HEK293 (cell line): ENCODE measurements around the gene FGF12.

Source experiments
- CTCF ChIA-PET: fragments of 350-600 bp; formaldehyde crosslinking; extraction: SDS; loops from one replicate; lab custom pipeline; 2021; ENCODE audit warnings: antibody characterized with exemption; lab: Yijun Ruan, JAX
- POLR2A ChIA-PET: fragments of 300-600 bp; formaldehyde crosslinking; extraction: SDS; loops from one replicate; lab custom pipeline; 2020; ENCODE audit warnings: antibody characterized with exemption, inconsistent platforms; lab: Yijun Ruan, JAX
- H3K27ac ChIP-seq: fragments of 200-500 bp; sonication (Bioruptor generic); 2 replicates; pipeline ENCODE4 v1.5.1; 2014; ENCODE audit warnings: low read depth, low read length, control low read depth, inconsistent platforms; ENCODE audit errors: extremely low read depth
- H3K36me3 ChIP-seq, 2 experiments: fragments of 200-500 bp in 1 of 2; sonication (Bioruptor generic) in 1 of 2; 1 replicate in 1 of 2; 2 replicates in 1 of 2; pipeline ENCODE4 v1.5.1; 2014 to 2017; ENCODE audit warnings: inconsistent platforms in 2 of 2, low read length in 2 of 2; ENCODE audit not compliant: control insufficient read depth in 2 of 2, insufficient read depth in 1 of 2
- H3K4me1 ChIP-seq: fragments of 200-500 bp; sonication (Bioruptor generic); 2 replicates; pipeline ENCODE4 v1.5.1; 2014; ENCODE audit warnings: mild to moderate bottlenecking, low read length, inconsistent platforms; ENCODE audit not compliant: control insufficient read depth, insufficient read depth
- H3K4me3 ChIP-seq: 2 replicates; pipeline ENCODE4 v1.5.1; 2011; ENCODE audit warnings: low read depth, mild to moderate bottlenecking, control low read depth, low read length, moderate library complexity
- H3K9me3 ChIP-seq: fragments of 200-500 bp; sonication (Bioruptor generic); 2 replicates; pipeline ENCODE4 v1.5.1; 2014; ENCODE audit warnings: low read depth, low read length, inconsistent platforms; ENCODE audit not compliant: control insufficient read depth, insufficient read depth
- OSR2 ChIP-seq: fragments of 450-650 bp; formaldehyde crosslinking; IDR thresholded peaks from 2 replicates; pipeline ENCODE4 v1.5.1; 2016; ENCODE audit warnings: missing biosample characterization, missing genetic modification characterization
- PATZ1 ChIP-seq: fragments of 450-650 bp; formaldehyde crosslinking; IDR thresholded peaks from 2 replicates; pipeline ENCODE4 v1.5.1; 2016; ENCODE audit warnings: missing biosample characterization, missing genetic modification characterization
- PRDM1 ChIP-seq: fragments of 450-650 bp; formaldehyde crosslinking; IDR thresholded peaks from 2 replicates; pipeline ENCODE4; 2016; ENCODE audit warnings: missing biosample characterization, missing genetic modification characterization
- SP7 ChIP-seq: fragments of 450-650 bp; formaldehyde crosslinking; IDR thresholded peaks from 2 replicates; pipeline ENCODE4 v1.5.1; 2016; ENCODE audit warnings: missing biosample characterization, missing genetic modification characterization
- TRIM28 ChIP-seq: IDR thresholded peaks from 2 replicates; pipeline ENCODE4 v1.6.1; 2011; ENCODE audit warnings: low read length, control low read depth, borderline replicate concordance
- ZBTB20 ChIP-seq: fragments of 450-650 bp; formaldehyde crosslinking; IDR thresholded peaks from 2 replicates; pipeline ENCODE4 v1.5.1; 2016; ENCODE audit warnings: missing biosample characterization, missing genetic modification characterization
- ZBTB6 ChIP-seq: fragments of 450-650 bp; formaldehyde crosslinking; IDR thresholded peaks from 2 replicates; pipeline ENCODE4 v1.5.1; 2017; ENCODE audit warnings: missing biosample characterization, missing genetic modification characterization
- ZFP69B ChIP-seq: fragments of 450-650 bp; formaldehyde crosslinking; IDR thresholded peaks from 2 replicates; pipeline ENCODE4 v1.5.1; 2016; ENCODE audit warnings: missing biosample characterization, missing genetic modification characterization
- ZNF114 ChIP-seq: fragments of 450-650 bp; formaldehyde crosslinking; IDR thresholded peaks from 2 replicates; pipeline ENCODE4 v1.5.0; 2017; ENCODE audit warnings: missing biosample characterization, missing genetic modification characterization
- ZNF26 ChIP-seq: fragments of 450-650 bp; formaldehyde crosslinking; IDR thresholded peaks from 2 replicates; pipeline ENCODE4 v1.5.1; 2016; ENCODE audit warnings: missing biosample characterization, missing genetic modification characterization
- ZNF391 ChIP-seq: fragments of 450-650 bp; formaldehyde crosslinking; IDR thresholded peaks from 2 replicates; pipeline ENCODE4 v1.5.1; 2016; ENCODE audit warnings: low read depth, missing biosample characterization, missing genetic modification characterization, borderline replicate concordance
- ZNF530 ChIP-seq: fragments of 450-650 bp; formaldehyde crosslinking; IDR thresholded peaks from 2 replicates; pipeline ENCODE4 v1.5.1; 2016; ENCODE audit warnings: low read depth, missing biosample characterization, missing genetic modification characterization
- ZNF555 ChIP-seq: fragments of 450-650 bp; formaldehyde crosslinking; conservative IDR thresholded peaks from 2 replicates; pipeline ENCODE4 v1.5.1; 2017; ENCODE audit warnings: missing biosample characterization, mild to moderate bottlenecking, missing genetic modification characterization, inconsistent platforms
- ZNF558 ChIP-seq: fragments of 450-650 bp; formaldehyde crosslinking; IDR thresholded peaks from 2 replicates; pipeline ENCODE4 v1.5.1; 2016; ENCODE audit warnings: missing biosample characterization, missing genetic modification characterization
- ZNF670 ChIP-seq: fragments of 450-650 bp; formaldehyde crosslinking; IDR thresholded peaks from 2 replicates; pipeline ENCODE4 v1.5.1; 2016; ENCODE audit warnings: missing biosample characterization, missing genetic modification characterization, low read depth
- ZNF692 ChIP-seq: fragments of 450-650 bp; formaldehyde crosslinking; IDR thresholded peaks from 2 replicates; pipeline ENCODE4 v1.5.1; 2016; ENCODE audit warnings: missing biosample characterization, missing genetic modification characterization
- ZNF777 ChIP-seq: fragments of 450-650 bp; formaldehyde crosslinking; IDR thresholded peaks from 2 replicates; pipeline ENCODE4 v1.5.1; 2017; ENCODE audit warnings: missing biosample characterization, missing genetic modification characterization, borderline replicate concordance
- ZNF830 ChIP-seq: fragments of 450-650 bp; IDR thresholded peaks from 2 replicates; pipeline ENCODE4 v1.5.0; 2018; ENCODE audit warnings: missing biosample characterization, missing genetic modification characterization, low read depth, mild to moderate bottlenecking, moderate library complexity
- ZSCAN4 ChIP-seq: fragments of 450-650 bp; formaldehyde crosslinking; IDR thresholded peaks from 2 replicates; pipeline ENCODE4 v1.5.1; 2017; ENCODE audit warnings: missing biosample characterization, missing genetic modification characterization

The FGF12 gene

GRCh38 chr3:192422321-192422996 is 304.9 kb downstream of the FGF12 start:
- POLR2A ChIA-PET: no interaction called here
- Histone ChIP-seq H3K36me3 (no peaks in the 10 kb centered on the region), H3K4me1 (no peaks in the 10 kb centered on the region), H3K4me3 (no peak overlapping the region)
- TF ChIP-seq ZBTB6 (tag by site-specific recombination) (no peak), ZFP69B (tag by site-specific recombination) (no peak), ZNF530 (no peak), PRDM1 (tag by site-specific recombination) (no peak), ZNF391 (tag by site-specific recombination) (no peak), ZBTB20 (tag by site-specific recombination) (no peak), ZNF830 (tag by site-specific recombination) (no peak), OSR2 (no peak)
- TF ChIP-seq, all 188 proteins: peak for 0
- no peaks in the 10 kb centered on the region for H3K9me3 ChIP-seq
- CTCF ChIA-PET: interaction anchor here (0.7 to 2.1 kb wide), 8 partner anchors 12 to 364 kb away, joined by 3 to 12 read pairs (median 5); no protein-coding TSS in a partner anchor
- no peak overlapping the region for H3K27ac ChIP-seq

GRCh38 chr3:192419312-192419711 is 308.0 kb downstream of the FGF12 start:
- Histone ChIP-seq H3K4me1 (no peaks in the 10 kb centered on the region), H3K27ac (no peak overlapping the region), H3K36me3 (no peaks in the 10 kb centered on the region), H3K9me3 (no peaks in the 10 kb centered on the region), H3K4me3 (no peak overlapping the region)
- POLR2A ChIA-PET: no interaction called here
- CTCF ChIA-PET: interaction anchor here (0.8 kb wide), 1 partner anchor 29 kb away, joined by 4 read pairs; no protein-coding TSS in a partner anchor
- no peak for TF ChIP-seq ZNF114
- TF ChIP-seq TRIM28: no peak
- TF ChIP-seq ZSCAN4 (tag by site-specific recombination): no peak
- TF ChIP-seq PATZ1 (tag by site-specific recombination): no peak
- no peak for TF ChIP-seq ZNF26 (tag by site-specific recombination)
- no peak for TF ChIP-seq ZNF777 (tag by site-specific recombination)
- no peak for TF ChIP-seq ZNF555 (tag by site-specific recombination)
- no peak for TF ChIP-seq ZNF670
- no peak for TF ChIP-seq SP7 (tag by site-specific recombination)
- no peak for TF ChIP-seq ZNF558 (tag by site-specific recombination)
- TF ChIP-seq ZNF692 (tag by site-specific recombination): no peak
